HFFc6 (cell line): ENCODE measurements around the gene PPP2R5B. TPM values are rescaled to one million over a fixed set of nuclear protein-coding genes. Genes with fewer than 3 reads are reported as not detected.

Source experiments
- DNase-seq: peaks from one replicate; pipeline ENCODE4 v3.0.0-alpha.2; 2018
- H3K27ac Mint-ChIP-seq: 2 replicates; pipeline ENCODE4 v1.8.0; 2020; ENCODE audit warnings: mild to moderate bottlenecking, mixed read lengths
- H3K27me3 Mint-ChIP-seq: 2 replicates; pipeline ENCODE4 v1.8.0; 2021; ENCODE audit warnings: mild to moderate bottlenecking, moderate library complexity, mixed read lengths; ENCODE audit not compliant: insufficient read depth
- H3K36me3 Mint-ChIP-seq: 2 replicates; pipeline ENCODE4 v1.8.0; 2021; ENCODE audit warnings: low read depth, mixed read lengths
- H3K4me1 Mint-ChIP-seq: 2 replicates; pipeline ENCODE4 v1.8.0; 2020; ENCODE audit warnings: low read depth, mixed read lengths
- H3K4me3 Mint-ChIP-seq: 2 replicates; pipeline ENCODE4 v1.8.0; 2020; ENCODE audit warnings: mild to moderate bottlenecking, moderate library complexity, mixed read lengths
- H3K9me3 Mint-ChIP-seq: 2 replicates; pipeline ENCODE4 v1.8.0; 2020; ENCODE audit warnings: mild to moderate bottlenecking, mixed read lengths
- CTCF ChIP-seq: fragments of 200-600 bp; sonication (generic); IDR thresholded peaks from 2 replicates; pipeline ENCODE4 v1.5.0; 2021; ENCODE audit warnings: antibody characterized with exemption, mild to moderate bottlenecking
- long read RNA-seq: library from polyadenylated mRNA; unstranded; transcript quantifications from one replicate; pipeline ENCODE4 v2.0.0, GENCODE V29; 2019
- total RNA-seq, 6 experiments: library from RNA; stranded (reverse); fragmentation: NEBNext Ultra II Directional; extraction: Animal tissue kit (Norgen Biotek cat#: 25700); gene quantifications; 2 replicates in 1 of 6; 3 replicates in 5 of 6; pipeline ENCODE4 v1.2.3, GENCODE V29; 2021

PPP2R5B gene
- total RNA-seq, result 10 to 100 TPM; 16.2 to 28.1 (median 19.6) TPM
- long read RNA-seq, partial matches to known transcripts, result 3 of 17 reads
- long read RNA-seq, other reads (novel, unspliced or antisense), result 10 of 17 reads

- peak; percentile 94 for DNase-seq
- Mint-ChIP-seq H3K27ac (peak within 1 kb of the TSS; percentile 94), H3K4me3 (peak within 1 kb of the TSS; percentile 95), H3K27me3 (no peaks in the 10 kb centered on the region), H3K36me3 (no peaks in the 10 kb centered on the region), H3K9me3 (no peaks in the 10 kb centered on the region), H3K4me1 (peaks cover 19% of the 10 kb centered on the region)
- no peak for TF ChIP-seq CTCF
Observed at GRCh38 chr11:64923944-64924909, at the start of gene PPP2R5B. Gene PPP2R5B, plus strand, starts transcription at chr11:64924689. Its CDS starts 1,046 bp downstream, at chr11:64925735.

GRCh38 chr11:64875369-64876228 lies 48.9 kb upstream of the PPP2R5B start:
- H3K27me3 Mint-ChIP-seq, result peaks cover 14% of the 10 kb centered on the region
- TF ChIP-seq CTCF, result no peak
- H3K27ac Mint-ChIP-seq, result peak overlapping the region; percentile 91
- no peak for DNase-seq
- H3K9me3 Mint-ChIP-seq, result no peaks in the 10 kb centered on the region
- H3K4me3 Mint-ChIP-seq, result peak overlapping the region; percentile 99
- H3K36me3 Mint-ChIP-seq, result peaks cover 53% of the 10 kb centered on the region
- H3K4me1 Mint-ChIP-seq, result peaks cover 73% of the 10 kb centered on the region

DNA sequence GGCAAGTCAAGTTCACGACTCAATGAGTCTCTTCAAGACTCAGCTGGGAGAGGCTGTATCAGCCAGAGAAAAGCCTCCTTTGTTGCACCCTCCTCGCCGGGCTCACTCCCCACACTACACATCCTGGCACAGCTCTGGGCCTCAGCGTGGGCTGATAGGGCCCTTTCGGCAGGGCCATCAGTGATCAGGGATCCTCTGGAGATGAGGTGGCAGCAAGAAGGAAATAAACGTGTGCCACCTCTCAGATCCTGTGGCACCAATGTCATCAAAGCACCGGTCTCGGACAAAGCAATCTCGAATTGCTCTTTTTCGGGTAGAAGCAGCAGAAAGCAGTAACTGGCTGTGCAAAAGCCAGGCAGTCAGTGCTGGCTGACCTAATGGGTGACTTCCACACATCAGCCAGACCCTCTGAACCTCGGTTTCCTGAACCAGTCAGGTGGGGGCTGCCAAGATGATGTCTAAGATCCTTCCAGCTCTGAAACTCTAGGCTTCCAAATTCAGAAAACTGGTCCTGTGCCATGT lies 48.2 kb upstream of the PPP2R5B start:
- peaks cover 70% of the 10 kb centered on the region for H3K4me1 Mint-ChIP-seq
- peak overlapping the region; percentile 99 for H3K4me3 Mint-ChIP-seq
- H3K27ac Mint-ChIP-seq, result peak overlapping the region; percentile 91
- peaks cover 14% of the 10 kb centered on the region for H3K27me3 Mint-ChIP-seq
- no peak for TF ChIP-seq CTCF
- H3K36me3 Mint-ChIP-seq, result peaks cover 51% of the 10 kb centered on the region
- no peak for DNase-seq
- no peaks in the 10 kb centered on the region for H3K9me3 Mint-ChIP-seq

DNA sequence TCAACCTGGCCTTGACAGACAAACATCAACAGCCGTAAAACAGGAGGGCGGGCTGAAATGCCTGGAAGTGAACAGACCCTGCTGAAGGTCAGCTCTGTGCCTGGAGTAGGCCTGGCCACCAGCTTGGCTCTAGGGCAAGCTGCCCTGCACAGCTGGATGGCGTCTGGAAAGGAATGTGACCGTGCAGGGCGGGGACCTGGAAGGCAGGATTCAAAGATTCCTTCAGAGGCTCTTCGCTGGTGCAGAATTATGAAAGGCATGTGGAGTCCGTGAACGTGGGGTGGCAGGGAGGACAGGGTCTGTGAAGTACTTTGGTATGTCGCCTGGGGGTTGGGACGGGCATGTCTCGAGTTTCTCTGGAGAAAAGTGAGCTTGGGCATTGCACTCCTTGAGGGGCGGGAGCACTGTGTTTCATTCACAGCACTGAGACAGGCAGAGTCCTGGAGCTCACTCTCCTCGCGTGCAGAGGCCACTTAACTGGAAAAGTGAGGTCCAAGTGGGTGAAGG lies 47.6 kb upstream of the PPP2R5B start:
- peak; percentile 87 for DNase-seq
- Mint-ChIP-seq H3K4me1 (peaks cover 64% of the 10 kb centered on the region), H3K27me3 (peaks cover 14% of the 10 kb centered on the region), H3K27ac (peak overlapping the region; percentile 91), H3K9me3 (no peaks in the 10 kb centered on the region), H3K4me3 (peak overlapping the region; percentile 99), H3K36me3 (peaks cover 45% of the 10 kb centered on the region)
- TF ChIP-seq CTCF, result no peak
